Lung (tissue), 12 donors: ENCODE data around the gene ARL14EPL. TPM values are rescaled to one million over a fixed set of nuclear protein-coding genes. Genes with fewer than 3 reads are reported as not detected.
"Not testable (repeated sequence)": the region's sequence is repeated elsewhere in the genome, so short reads cannot be mapped to it uniquely, and the experiment has no call there.

Source experiments
- ATAC-seq: fragments of 200-7000 bp; cut with Tn5 transposase; one replicate; pipeline ENCODE4 v1.9.1; 2020; ENCODE audit warnings: moderate number of reproducible peaks; ENCODE audit not compliant: insufficient read depth, low FRiP score
- DNase-seq, 3 donors: peaks; one replicate each; pipeline ENCODE4 v3.0.0-alpha.2; 2013 to 2017
- H3K27ac ChIP-seq, 2 donors: one replicate each; pipeline ENCODE4 v1.5.1; 2013; ENCODE audit warnings: mild to moderate bottlenecking in 2 of 2, moderate library complexity in 2 of 2, control low read depth in 1 of 2, inconsistent platforms in 1 of 2, low read depth in 1 of 2, low read length in 1 of 2
- H3K27me3 ChIP-seq, 3 donors: one replicate each; pipeline ENCODE4 v1.5.1; 2013; ENCODE audit warnings: low read length in 2 of 3; ENCODE audit not compliant: control insufficient read depth in 3 of 3, insufficient read depth in 3 of 3
- H3K36me3 ChIP-seq, 4 donors: one replicate each; pipeline ENCODE4 v1.5.1; 2013; ENCODE audit warnings: low read length in 4 of 4, mild to moderate bottlenecking in 1 of 4, moderate library complexity in 1 of 4; ENCODE audit not compliant: control insufficient read depth in 4 of 4, insufficient read depth in 4 of 4
- H3K4me1 ChIP-seq, 5 donors: one replicate each; pipeline ENCODE4 v1.5.1; 2013; ENCODE audit warnings: low read length in 5 of 5, mild to moderate bottlenecking in 2 of 5, moderate library complexity in 1 of 5; ENCODE audit not compliant: control insufficient read depth in 5 of 5, insufficient read depth in 5 of 5
- H3K4me3 ChIP-seq: one replicate; pipeline ENCODE4 v1.5.1; 2013; ENCODE audit warnings: mild to moderate bottlenecking, control low read depth, moderate library complexity
- H3K9ac ChIP-seq, 2 donors: one replicate each; pipeline ENCODE4 v1.5.1; 2013; ENCODE audit warnings: low read length in 2 of 2, control low read depth in 1 of 2; ENCODE audit not compliant: insufficient read depth in 1 of 2
- H3K9me3 ChIP-seq, 4 donors: one replicate each; pipeline ENCODE4 v1.5.1; 2013; ENCODE audit warnings: low read length in 3 of 4, mild to moderate bottlenecking in 1 of 4, moderate library complexity in 1 of 4; ENCODE audit not compliant: control insufficient read depth in 4 of 4, insufficient read depth in 3 of 4
- CTCF ChIP-seq: IDR thresholded peaks from 2 replicates; pipeline ENCODE4 v1.5.1; 2012; ENCODE audit warnings: mild to moderate bottlenecking; ENCODE audit errors: control extremely low read depth, extremely low read depth
- WGBS, 2 donors: extraction: QIAGEN DNeasy Blood & Tissue Kit; methylation state at CpG; one replicate each; pipeline ENCODE4 v1.1.7; 2013; 5-methylcytosine and 5-hydroxymethylcytosine counted together
- polyA plus RNA-seq, 2 donors: library from polyadenylated mRNA; stranded (reverse); fragments of 200-250 nt; gene quantifications; one replicate each; pipeline ENCODE4 v1.2.1, GENCODE V29; 2013
- total RNA-seq, 2 donors: library from RNA; depleted of rRNA in 1 of 2; stranded (reverse); fragments of >200 nt in 1 of 2; gene quantifications; one replicate each; pipeline ENCODE4 v1.2.1, GENCODE V29; 2014 to 2021
- donor health status: control.
- donor health status: control.
- donor health status: Bipolar disorder and iron deficiency.
- donor health status: healthy.
- donor health status: DM: yes; HTN: yes; CAD: no.

ARL14EPL gene
- total and polyA plus RNA-seq, 4 donors = 0.10 TPM; not detected in 3

DNA sequence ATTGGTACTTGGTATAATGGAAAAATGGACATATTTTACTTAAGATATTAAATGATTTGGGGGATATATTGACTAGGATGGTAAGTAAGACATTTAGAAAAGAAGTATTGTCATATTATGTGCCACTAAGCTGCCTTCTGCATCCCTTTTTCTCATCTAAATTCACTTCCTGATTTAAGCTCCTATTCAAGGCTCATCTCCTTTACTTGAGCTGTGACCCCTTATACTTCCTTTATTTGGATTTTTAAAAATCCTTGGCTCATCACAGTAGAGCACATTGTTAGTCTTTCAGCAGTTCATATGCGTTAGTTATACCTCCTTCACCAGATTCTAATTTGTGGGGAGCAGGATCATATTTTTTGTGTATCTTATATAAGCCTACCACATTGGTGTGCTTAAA, 59.1 kb downstream of the ARL14EPL start:
- H3K27me3 ChIP-seq = no peaks in the 10 kb centered on the region
- no peak overlapping the region for H3K4me3 ChIP-seq
- no peak for TF ChIP-seq CTCF
- no peaks in the 10 kb centered on the region for H3K9me3 ChIP-seq
- 1 to 98% methylated on average over 1 of the region's 1 CpG for WGBS, 2 donors
- H3K4me1 ChIP-seq = peaks cover 0 to 19% (median 0%) of the 10 kb centered on the region in 5 donors
- no peak overlapping the region for H3K9ac ChIP-seq
- no peak for DNase-seq
- H3K36me3 ChIP-seq = peaks cover 5 to 23% (median 15%) of the 10 kb centered on the region in 4 donors
- ATAC-seq = no peak
- no peak overlapping the region for H3K27ac ChIP-seq

GRCh38 chr5:116097301-116097700, 65.0 kb downstream of the ARL14EPL start:
- Histone ChIP-seq H3K9ac (no peak overlapping the region), H3K27me3 (no peaks in the 10 kb centered on the region), H3K36me3 (peaks cover 9 to 23% (median 16%) of the 10 kb centered on the region in 4 donors), H3K4me1 (no peaks in the 10 kb centered on the region), H3K9me3 (no peaks in the 10 kb centered on the region), H3K4me3 (no peak overlapping the region), H3K27ac (no peak overlapping the region)
- ATAC-seq (no peak), DNase-seq (peak in 1 of 3 donors; percentile 2)
- 91 to 98% methylated on average over 4 of the region's 4 CpGs for WGBS, 2 donors
- TF ChIP-seq CTCF = no peak

GRCh38 chr5:116098998-116099397, 66.7 kb downstream of the ARL14EPL start:
- Histone ChIP-seq H3K4me1 (no peaks in the 10 kb centered on the region), H3K27ac (no peak overlapping the region), H3K9ac (no peak overlapping the region), H3K4me3 (no peak overlapping the region), H3K27me3 (no peaks in the 10 kb centered on the region), H3K9me3 (no peaks in the 10 kb centered on the region), H3K36me3 (peaks cover 3 to 13% (median 7%) of the 10 kb centered on the region in 4 donors)
- TF ChIP-seq CTCF = no peak
- DNase-seq = no peak
- no peak for ATAC-seq
- 97 to 99% methylated on average over 2 of the region's 2 CpGs for WGBS, 2 donors

GRCh38 chr5:116104941-116105340, 72.7 kb downstream of the ARL14EPL start:
- not testable (repeated sequence) for H3K4me1 ChIP-seq
- peaks cover 0 to 17% (median 7%) of the 10 kb centered on the region in 4 donors for H3K36me3 ChIP-seq
- WGBS, 2 donors = 96 to 98% methylated on average over 2 of the region's 2 CpGs

More at GRCh38 chr5:116104941-116105340, 72.7 kb downstream of the ARL14EPL start:
- DNase-seq, H3K9ac ChIP-seq, H3K27ac ChIP-seq, H3K4me3 ChIP-seq, H3K9me3 ChIP-seq, H3K27me3 ChIP-seq, ATAC-seq: not testable (repeated sequence)

Other genes starting within 250 kb of the ARL14EPL start
- gene CDO1, start 215.8 kb upstream of the ARL14EPL start, total RNA-seq = 10 to 100 TPM in 1 of 2 donors, 1 to 10 TPM in 1; 4.3 to 31.7 TPM
- 1 to 10 TPM; 2.9 to 5.4 TPM for gene CDO1, start 215.8 kb upstream of the ARL14EPL start, polyA plus RNA-seq
- 10 to 100 TPM; 31.2 to 75.4 TPM for gene ATG12, start 190.9 kb upstream of the ARL14EPL start, total RNA-seq
- gene ATG12, start 190.9 kb upstream of the ARL14EPL start, polyA plus RNA-seq = 10 to 100 TPM; 31.3 to 36.3 TPM
- gene AP3S1, start 190.5 kb upstream of the ARL14EPL start, total RNA-seq = 10 to 100 TPM; 53.0 to 90.4 TPM
- 10 to 100 TPM; 45.8 to 56.3 TPM for gene AP3S1, start 190.5 kb upstream of the ARL14EPL start, polyA plus RNA-seq
- under 1 TPM; 0.25 to 0.94 TPM for gene LVRN, start 70.0 kb upstream of the ARL14EPL start, total RNA-seq
- under 1 TPM; 0.10 TPM for gene LVRN, start 70.0 kb upstream of the ARL14EPL start, polyA plus RNA-seq
- 10 to 100 TPM; 27.7 to 66.0 TPM for gene COMMD10, start 52.6 kb downstream of the ARL14EPL start, total RNA-seq
- gene COMMD10, start 52.6 kb downstream of the ARL14EPL start, polyA plus RNA-seq = 10 to 100 TPM; 17.2 to 21.7 TPM